Activated naive CD4-positive, alpha-beta T cell treated with anti-CD3 and anti-CD28 coated beads for 36 hours (primary cell): Measurements from ENCODE around the gene KCNK3. TPM values are rescaled to one million over a fixed set of nuclear protein-coding genes. Genes with fewer than 3 reads are reported as not detected.
"Not testable (repeated sequence)": the region's sequence is repeated elsewhere in the genome, so short reads cannot be mapped to it uniquely, and the experiment has no call there.

Source experiments
- CTCF ChIA-PET: fragments of 350-600 bp; sonication (Branson Sonifier 250); formaldehyde crosslinking; loops from one replicate; lab custom pipeline; 2021; ENCODE audit warnings: antibody characterized with exemption; lab: Charles Lee
- DNase-seq: peaks from one replicate; pipeline ENCODE4 v3.0.0-alpha.2; 2020
- H3K27ac Mint-ChIP-seq: one replicate; pipeline ENCODE4 v1.8.0; 2021; ENCODE audit warnings: mild to moderate bottlenecking, mixed read lengths
- H3K27me3 Mint-ChIP-seq: one replicate; pipeline ENCODE4 v1.8.0; 2021; ENCODE audit warnings: low read depth, mixed read lengths
- H3K36me3 Mint-ChIP-seq: one replicate; pipeline ENCODE4 v1.8.0; 2021; ENCODE audit warnings: low read depth, mixed read lengths
- H3K4me1 Mint-ChIP-seq: one replicate; pipeline ENCODE4 v1.8.0; 2021; ENCODE audit warnings: low read depth, mixed read lengths
- H3K4me3 Mint-ChIP-seq: one replicate; pipeline ENCODE4 v1.8.0; 2021; ENCODE audit warnings: mild to moderate bottlenecking, moderate library complexity, mixed read lengths
- H3K9me3 Mint-ChIP-seq: one replicate; pipeline ENCODE4 v1.8.0; 2021; ENCODE audit warnings: mixed read lengths
- intact Hi-C: fragments of 100-400 bp; cut with micrococcal nuclease; formaldehyde crosslinking; loops from one replicate; pipeline ENCODE4 v1.15.1; 2023
- total RNA-seq, 2 experiments: library from RNA; stranded (reverse); gene quantifications; one replicate each; pipeline ENCODE4 v1.2.3, GENCODE V29; 2021

Gene KCNK3
- total RNA-seq, 2 experiments from 2014 or later = not detected

DNA sequence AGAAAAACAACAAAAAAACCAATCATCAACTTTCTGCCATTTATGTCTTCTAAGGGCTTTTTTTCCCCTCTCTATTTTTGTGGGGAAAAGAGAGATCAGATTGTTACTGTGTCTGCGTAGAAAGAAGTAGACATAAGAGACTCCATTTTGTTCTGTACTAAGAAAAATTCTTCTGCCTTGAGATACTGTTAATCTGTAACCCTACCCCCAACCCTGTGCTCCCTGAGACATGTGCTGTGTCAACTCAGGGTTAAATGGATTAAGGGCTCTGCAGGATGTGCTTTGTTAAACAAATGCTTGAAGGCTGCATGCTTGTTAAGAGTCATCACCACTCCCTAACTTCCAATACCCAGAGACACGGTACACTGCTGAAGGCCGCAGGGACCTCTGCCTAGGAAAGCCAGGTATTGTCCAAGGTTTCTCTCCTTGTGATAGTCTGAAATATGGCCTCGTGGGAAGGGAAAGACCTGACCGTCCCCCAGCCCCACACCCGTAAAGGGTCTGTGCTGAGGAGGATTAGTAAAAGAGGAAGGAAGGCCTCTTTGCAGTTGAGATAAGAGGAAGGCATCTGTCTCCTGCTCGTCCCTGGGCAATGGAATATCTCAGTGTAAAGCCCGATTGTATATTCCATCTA is 57.4 kb downstream of the KCNK3 start:
- CTCF ChIA-PET, H3K4me1 Mint-ChIP-seq, H3K36me3 Mint-ChIP-seq, intact Hi-C loops, H3K9me3 Mint-ChIP-seq, H3K27ac Mint-ChIP-seq, H3K4me3 Mint-ChIP-seq, H3K27me3 Mint-ChIP-seq, DNase-seq: not testable (repeated sequence)

DNA sequence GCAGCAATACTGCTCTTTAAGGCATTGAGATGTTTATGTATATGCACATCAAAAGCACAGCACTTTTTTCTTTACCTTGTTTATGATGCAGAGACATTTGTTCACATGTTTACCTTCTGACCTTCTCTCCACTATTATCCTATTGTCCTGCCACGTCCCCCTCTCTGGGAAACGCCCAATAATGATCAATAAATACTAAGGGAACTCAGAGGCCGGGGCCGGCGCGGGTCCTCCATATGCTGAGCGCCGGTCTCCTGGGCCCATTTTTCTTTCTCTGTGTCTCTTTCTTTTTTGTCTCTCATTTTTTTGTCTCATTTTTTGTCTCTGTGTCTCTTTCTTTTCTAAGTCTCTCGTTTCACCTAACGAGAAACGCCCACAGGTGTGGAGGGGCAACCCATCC is 57.9 kb downstream of the KCNK3 start:
- DNase-seq, H3K4me3 Mint-ChIP-seq, H3K27me3 Mint-ChIP-seq, intact Hi-C loops, CTCF ChIA-PET, H3K4me1 Mint-ChIP-seq, H3K9me3 Mint-ChIP-seq, H3K27ac Mint-ChIP-seq, H3K36me3 Mint-ChIP-seq: not testable (repeated sequence)

GRCh38 chr2:26752656-26753055 is 60.1 kb downstream of the KCNK3 start:
- H3K27me3 Mint-ChIP-seq = no peaks in the 10 kb centered on the region
- no peaks in the 10 kb centered on the region for H3K9me3 Mint-ChIP-seq
- CTCF ChIA-PET = interaction anchor here (1.1 to 1.4 kb wide), 2 partner anchors 147 to 189 kb away, joined by 3 read pairs; no protein-coding TSS in a partner anchor
- no peak overlapping the region for H3K4me3 Mint-ChIP-seq
- intact Hi-C loops = no loop called here
- H3K36me3 Mint-ChIP-seq = no peaks in the 10 kb centered on the region
- H3K27ac Mint-ChIP-seq = no peak overlapping the region
- DNase-seq = no peak
- peaks cover 2% of the 10 kb centered on the region for H3K4me1 Mint-ChIP-seq

DNA sequence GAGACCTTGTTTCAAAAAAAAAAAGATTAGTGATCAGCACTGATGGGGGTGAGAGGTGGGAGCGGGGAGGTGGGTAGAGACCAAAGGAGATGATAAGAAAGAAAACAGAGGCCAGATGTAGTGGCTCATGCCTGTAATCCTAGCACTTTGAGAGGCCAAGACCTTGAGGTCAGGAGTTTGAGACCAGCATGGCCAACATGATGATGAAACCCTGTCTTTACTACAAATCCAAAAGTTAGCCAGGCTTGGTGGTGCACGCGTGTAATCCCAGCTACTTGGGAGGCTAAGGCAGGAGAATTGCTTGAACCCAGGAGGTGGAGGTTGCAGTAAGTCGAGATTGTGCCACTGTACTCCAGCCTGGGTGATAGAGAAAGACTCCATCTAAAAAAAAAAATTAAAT is 62.0 kb downstream of the KCNK3 start:
- peaks cover 9% of the 10 kb centered on the region for H3K4me1 Mint-ChIP-seq
- intact Hi-C loops = no loop called here
- H3K27me3 Mint-ChIP-seq = no peaks in the 10 kb centered on the region
- H3K27ac Mint-ChIP-seq = no peak overlapping the region
- H3K4me3 Mint-ChIP-seq = no peak overlapping the region
- CTCF ChIA-PET = interaction anchor here (0.6 to 1.8 kb wide), 2 partner anchors 9 to 216 kb away, joined by 3 to 4 read pairs; partner anchors contain the start of gene MAPRE3
- no peaks in the 10 kb centered on the region for H3K9me3 Mint-ChIP-seq
- DNase-seq = no peak
- H3K36me3 Mint-ChIP-seq = no peaks in the 10 kb centered on the region

DNA sequence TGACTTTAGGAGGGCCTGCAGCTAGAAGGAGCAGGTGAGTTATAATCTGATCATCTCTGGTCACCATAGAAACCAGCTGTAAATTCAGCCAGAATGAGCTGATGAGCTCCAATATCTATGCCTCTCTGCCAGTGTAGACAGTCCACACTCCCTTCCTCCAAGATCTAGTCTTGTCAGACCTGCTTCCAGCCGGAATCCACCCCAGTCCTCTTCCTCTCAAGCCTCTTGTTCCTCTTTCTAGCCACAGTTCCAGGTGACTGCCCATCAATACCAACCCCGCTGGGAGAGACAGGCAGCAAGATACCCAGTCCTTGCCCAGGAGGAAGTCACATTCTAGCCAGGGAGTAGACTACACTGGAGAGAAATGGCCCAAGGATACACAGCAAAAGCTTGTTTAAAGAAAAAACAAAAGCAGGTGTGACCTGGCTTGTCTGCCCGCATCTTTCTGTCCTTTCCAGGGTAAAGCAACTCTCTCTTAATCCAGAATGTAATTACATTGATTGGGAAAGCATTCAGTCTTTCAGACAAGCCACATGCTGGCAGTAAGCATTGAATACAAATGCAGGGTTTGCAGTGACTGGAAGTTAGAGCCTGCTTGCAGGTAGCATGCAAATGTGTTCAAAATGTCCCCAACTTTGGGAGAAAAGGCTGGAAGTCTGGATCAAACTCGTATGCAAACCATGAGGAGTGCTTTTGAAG is 62.6 kb downstream of the KCNK3 start:
- no peak overlapping the region for H3K27ac Mint-ChIP-seq
- CTCF ChIA-PET = interaction anchor here (0.5 to 1.8 kb wide), 2 partner anchors 10 to 89 kb away, joined by 4 read pairs; no protein-coding TSS in a partner anchor
- H3K27me3 Mint-ChIP-seq = no peaks in the 10 kb centered on the region
- no peak for DNase-seq
- H3K4me3 Mint-ChIP-seq = no peak overlapping the region
- peaks cover 9% of the 10 kb centered on the region for H3K4me1 Mint-ChIP-seq
- no peaks in the 10 kb centered on the region for H3K9me3 Mint-ChIP-seq
- H3K36me3 Mint-ChIP-seq = no peaks in the 10 kb centered on the region
- intact Hi-C loops = no loop called here

GRCh38 chr2:26756337-26756736 is 63.8 kb downstream of the KCNK3 start:
- no peaks in the 10 kb centered on the region for H3K9me3 Mint-ChIP-seq
- no peaks in the 10 kb centered on the region for H3K36me3 Mint-ChIP-seq
- intact Hi-C loops = no loop called here
- H3K27me3 Mint-ChIP-seq = no peaks in the 10 kb centered on the region
- CTCF ChIA-PET = interaction anchor here (1.5 kb wide), 1 partner anchor 18 kb away, joined by 11 read pairs; no protein-coding TSS in a partner anchor
- peaks cover 9% of the 10 kb centered on the region for H3K4me1 Mint-ChIP-seq
- no peak overlapping the region for H3K4me3 Mint-ChIP-seq
- DNase-seq = no peak
- no peak overlapping the region for H3K27ac Mint-ChIP-seq

DNA sequence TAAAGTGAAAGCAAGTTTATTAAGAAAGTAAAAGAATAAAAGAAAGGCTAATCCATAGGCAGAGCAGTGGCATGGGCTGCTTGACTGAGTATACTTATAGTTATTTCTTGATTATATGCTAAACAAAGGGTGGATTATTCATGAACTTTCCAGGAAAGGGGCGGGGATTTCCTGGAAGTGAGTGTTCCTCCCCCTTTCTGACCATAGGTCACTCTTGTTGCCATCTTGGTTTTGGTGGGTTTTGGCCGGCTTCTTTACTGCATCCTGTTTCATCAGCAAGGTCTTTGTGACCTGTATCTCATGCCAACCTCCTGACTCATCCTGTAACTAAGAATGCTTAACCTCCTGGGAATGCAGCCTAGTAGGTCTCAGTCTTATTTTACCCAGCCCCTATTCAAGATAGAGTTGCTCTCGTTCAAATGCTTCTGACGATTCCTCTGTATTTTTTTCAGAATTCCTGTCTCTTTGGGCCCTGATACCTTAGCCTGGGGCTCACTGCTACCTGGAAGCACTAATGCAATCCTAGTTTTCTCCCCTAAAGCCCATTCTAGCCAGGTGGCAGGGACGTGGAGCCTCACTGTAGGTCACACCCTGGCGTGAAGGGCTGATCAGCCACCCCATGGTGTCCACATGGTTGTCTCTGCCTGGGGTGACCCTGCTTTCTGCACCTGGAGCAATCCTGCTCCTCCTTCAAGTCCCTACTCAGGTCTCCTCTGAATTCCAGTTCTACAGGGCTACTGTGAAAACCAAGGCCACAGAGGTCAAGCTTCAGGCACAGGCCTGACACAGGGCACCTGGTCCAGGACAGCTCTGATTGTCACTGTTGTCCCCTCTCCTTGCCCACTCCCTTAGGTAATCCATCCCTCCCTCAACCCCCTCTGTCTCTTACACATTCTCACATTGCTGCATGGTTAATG is 65.6 kb downstream of the KCNK3 start:
- Mint-ChIP-seq H3K4me3 (no peak overlapping the region), H3K9me3 (no peaks in the 10 kb centered on the region), H3K36me3 (no peaks in the 10 kb centered on the region), H3K27ac (no peak overlapping the region), H3K27me3 (no peaks in the 10 kb centered on the region), H3K4me1 (peaks cover 11% of the 10 kb centered on the region)
- CTCF ChIA-PET = interaction anchor here (0.5 to 1.5 kb wide), 2 partner anchors 13 to 17 kb away, joined by 3 to 11 read pairs; no protein-coding TSS in a partner anchor
- intact Hi-C loops = no loop called here
- DNase-seq = peak; percentile 50

DNA sequence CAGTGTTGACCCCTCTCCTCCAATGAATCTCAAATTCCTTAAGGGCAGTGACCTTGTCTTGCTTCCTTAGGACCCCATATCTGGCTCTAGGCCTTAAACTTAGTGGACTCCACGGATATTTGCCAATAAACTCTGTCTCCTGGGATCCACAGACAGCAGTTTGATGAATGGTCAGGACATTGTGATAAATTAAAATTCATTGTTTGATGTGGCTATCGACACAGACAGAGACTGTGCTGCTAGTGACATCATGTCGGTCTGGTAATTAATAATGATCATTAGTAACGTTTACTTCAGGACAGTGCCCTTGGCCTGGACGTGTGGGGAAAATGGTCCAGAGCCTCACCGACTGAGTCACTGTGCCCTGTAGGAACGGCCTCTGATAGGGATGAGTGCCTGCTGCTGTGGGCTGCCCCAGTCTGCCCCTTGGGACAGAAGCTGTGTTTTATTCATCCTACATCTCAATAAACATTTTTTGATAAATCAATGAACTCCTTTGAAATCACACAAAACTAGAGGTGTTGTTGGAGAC is 66.3 kb downstream of the KCNK3 start:
- intact Hi-C loops = no loop called here
- Mint-ChIP-seq H3K36me3 (no peaks in the 10 kb centered on the region), H3K4me1 (peaks cover 14% of the 10 kb centered on the region), H3K27ac (no peak overlapping the region), H3K4me3 (no peak overlapping the region), H3K27me3 (no peaks in the 10 kb centered on the region), H3K9me3 (no peaks in the 10 kb centered on the region)
- CTCF ChIA-PET = interaction anchor here (0.5 kb wide), 1 partner anchor 14 kb away, joined by 3 read pairs; no protein-coding TSS in a partner anchor
- no peak for DNase-seq

DNA sequence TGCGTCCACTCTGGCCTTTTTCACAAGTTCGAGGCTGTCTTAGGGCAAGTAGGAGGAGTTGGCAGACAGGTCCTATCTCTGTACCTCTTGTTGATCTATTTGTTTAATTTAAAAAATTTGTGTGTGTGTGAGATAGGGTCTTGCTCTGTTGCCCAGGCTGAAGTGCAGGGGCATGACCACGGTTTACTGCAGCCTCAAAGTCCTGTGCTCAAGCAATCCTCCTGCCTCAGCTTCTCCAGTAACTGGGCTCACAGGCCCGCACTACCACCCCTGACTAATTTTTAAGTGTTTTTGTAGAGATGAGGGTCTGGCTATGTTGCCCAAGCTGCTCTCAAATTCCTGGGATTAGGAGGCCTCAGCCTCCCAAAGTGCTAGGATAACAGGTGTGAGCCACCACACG is 67.3 kb downstream of the KCNK3 start:
- CTCF ChIA-PET = interaction anchor here (0.6 kb wide), 1 partner anchor 39 kb away, joined by 3 read pairs; no protein-coding TSS in a partner anchor
- Mint-ChIP-seq H3K4me3 (no peak overlapping the region), H3K27me3 (no peaks in the 10 kb centered on the region), H3K4me1 (peaks cover 17% of the 10 kb centered on the region), H3K27ac (no peak overlapping the region), H3K36me3 (no peaks in the 10 kb centered on the region), H3K9me3 (no peaks in the 10 kb centered on the region)
- DNase-seq = no peak
- intact Hi-C loops = no loop called here

DNA sequence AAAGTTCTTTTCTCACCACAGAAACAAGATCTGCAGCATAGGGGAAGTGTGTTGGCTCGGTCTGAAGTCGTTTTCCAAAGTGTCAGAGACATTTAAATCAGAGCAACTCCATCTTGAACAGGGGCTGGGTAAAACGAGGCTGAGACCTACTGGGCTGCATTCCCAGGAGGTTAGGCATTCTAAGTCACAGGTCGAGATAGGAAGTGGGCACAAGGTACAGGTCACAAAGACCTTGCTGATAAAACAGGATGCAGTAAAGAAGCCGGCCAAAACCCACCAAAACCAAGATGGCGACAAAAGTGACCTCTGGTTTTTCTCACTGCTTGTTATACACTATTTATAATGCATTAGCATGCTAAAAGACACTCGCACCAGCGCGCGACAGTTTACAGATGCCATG is 68.5 kb downstream of the KCNK3 start:
- H3K27me3 Mint-ChIP-seq, H3K4me3 Mint-ChIP-seq, intact Hi-C loops, H3K9me3 Mint-ChIP-seq, H3K27ac Mint-ChIP-seq, CTCF ChIA-PET, H3K36me3 Mint-ChIP-seq, DNase-seq: not testable (repeated sequence)
- peaks cover 28% of the 10 kb centered on the region for H3K4me1 Mint-ChIP-seq

GRCh38 chr2:26763019-26763418 is 70.5 kb downstream of the KCNK3 start:
- Mint-ChIP-seq H3K4me3 (peak overlapping the region; percentile 91), H3K36me3 (no peaks in the 10 kb centered on the region), H3K4me1 (peaks cover 39% of the 10 kb centered on the region), H3K27ac (no peak overlapping the region), H3K9me3 (no peaks in the 10 kb centered on the region), H3K27me3 (no peaks in the 10 kb centered on the region)
- DNase-seq = no peak
- CTCF ChIA-PET = no interaction called here
- intact Hi-C loops = no loop called here
